ENCODE measurements around the gene ZKSCAN3.
"Not testable (repeated sequence)": the region's sequence is repeated elsewhere in the genome, so short reads cannot be mapped to it uniquely, and the experiment has no call there.

ZKSCAN3 gene

DNA sequence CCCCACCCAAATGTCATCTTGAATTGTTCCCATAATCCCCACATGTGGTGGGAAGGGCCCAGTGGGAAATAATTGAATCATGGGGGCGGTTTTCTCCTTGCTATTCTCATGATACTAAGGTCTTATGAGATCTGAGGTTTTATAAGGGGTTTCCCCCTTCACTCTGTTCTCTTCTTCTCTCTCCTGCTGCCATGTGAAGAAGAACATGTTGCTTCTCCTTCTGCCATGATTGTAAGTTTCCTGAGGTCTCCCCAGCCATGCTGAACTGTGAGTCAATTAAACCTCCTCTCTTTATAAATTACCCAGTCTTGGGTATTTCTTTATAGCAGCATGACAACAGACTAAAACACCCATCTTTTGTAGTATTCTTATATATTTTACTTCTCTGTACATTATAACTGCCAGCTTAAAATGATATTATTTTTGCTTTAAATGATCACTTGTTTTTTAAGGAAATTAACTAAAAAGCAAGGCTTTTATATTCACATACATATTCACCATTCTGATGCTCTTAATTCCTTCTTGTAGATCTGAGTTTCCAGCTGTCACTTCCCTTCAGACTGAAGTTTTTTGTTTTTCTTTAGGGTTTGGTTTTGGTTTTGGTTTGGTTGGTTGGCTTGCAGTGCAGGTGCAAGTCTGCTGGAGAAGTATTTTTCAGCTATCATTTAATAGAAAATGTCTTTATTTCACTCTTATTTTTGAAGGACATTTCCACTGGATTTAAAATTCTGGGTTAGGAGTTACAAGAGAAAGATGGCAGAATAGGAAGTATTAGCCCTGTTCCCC, 9.2 kb upstream of the ZKSCAN3 start:
- DNase-seq = no peak

DNA sequence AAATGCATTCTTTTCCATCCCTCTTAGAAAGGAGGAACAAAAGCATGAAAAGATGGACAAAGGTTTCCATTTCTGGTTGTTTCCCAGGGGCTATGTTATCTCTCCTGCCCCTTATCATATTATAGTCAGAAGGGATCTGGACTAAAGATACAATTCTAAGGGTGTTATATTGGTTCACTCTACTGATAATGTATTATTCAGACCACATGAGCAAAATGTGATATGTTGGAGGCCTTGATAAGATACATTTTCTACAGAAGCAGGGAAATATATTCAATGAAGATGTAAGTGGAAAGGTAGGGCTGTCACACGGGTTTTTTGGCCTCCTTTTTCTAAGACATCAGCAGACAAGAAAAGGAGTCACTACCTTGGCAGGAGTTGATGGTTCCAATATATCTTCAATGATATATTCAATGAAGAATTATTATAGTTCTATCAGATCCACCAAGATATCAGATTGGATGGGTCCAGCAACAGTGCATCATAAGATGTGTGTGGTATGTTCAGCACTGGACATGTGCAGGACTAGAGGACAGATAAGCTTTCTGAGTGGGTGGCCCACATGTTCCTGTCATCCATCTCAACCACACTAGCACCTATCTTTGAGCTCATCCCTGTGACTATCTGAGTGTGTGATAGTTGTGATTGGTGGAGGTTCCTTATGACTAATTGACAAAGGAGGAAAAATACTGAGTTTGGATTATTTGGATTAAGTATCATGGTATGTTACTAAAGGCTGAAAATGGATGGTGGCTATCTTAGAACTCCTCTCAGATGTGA, 5.7 kb upstream of the ZKSCAN3 start:
- no peak for DNase-seq

DNA sequence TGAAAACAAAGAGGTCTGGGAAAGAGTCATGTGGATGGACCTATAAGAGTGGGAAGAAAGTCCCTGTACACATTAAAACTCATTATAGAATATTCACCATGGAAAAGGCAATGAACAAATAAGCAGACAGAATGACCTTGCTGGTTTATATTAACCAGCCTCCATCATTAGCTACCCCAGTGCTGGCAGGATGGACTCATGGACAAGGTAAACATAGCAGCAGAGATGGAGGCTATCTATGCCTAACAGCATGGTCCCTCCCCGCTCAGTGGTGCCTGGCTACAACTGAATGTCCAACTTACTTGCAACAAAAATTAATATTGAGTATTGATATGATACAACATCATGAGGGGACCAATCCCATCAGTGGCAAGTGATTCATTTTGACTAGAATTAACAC, 4.5 kb upstream of the ZKSCAN3 start:
- no peak for DNase-seq

DNA sequence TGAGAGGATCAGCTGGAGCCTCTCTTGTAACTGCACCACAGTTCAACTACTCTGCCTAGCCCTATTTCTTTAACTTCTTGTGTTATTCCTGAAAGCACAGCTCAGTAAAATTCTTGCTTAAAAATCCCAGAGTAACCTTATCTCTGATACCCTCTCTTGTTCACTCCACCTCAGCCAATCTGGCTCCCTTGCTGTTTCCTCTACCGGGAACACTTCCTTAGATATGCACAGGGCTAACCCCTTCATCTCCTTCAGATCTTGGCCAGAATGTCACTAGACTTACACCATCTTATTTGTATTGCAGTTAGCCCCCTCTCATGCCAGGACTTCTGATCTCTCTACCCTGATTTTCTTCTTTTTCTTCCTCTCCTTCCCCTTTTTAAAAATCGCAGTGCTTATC, 2.6 kb upstream of the ZKSCAN3 start:
- DNase-seq = no peak

DNA sequence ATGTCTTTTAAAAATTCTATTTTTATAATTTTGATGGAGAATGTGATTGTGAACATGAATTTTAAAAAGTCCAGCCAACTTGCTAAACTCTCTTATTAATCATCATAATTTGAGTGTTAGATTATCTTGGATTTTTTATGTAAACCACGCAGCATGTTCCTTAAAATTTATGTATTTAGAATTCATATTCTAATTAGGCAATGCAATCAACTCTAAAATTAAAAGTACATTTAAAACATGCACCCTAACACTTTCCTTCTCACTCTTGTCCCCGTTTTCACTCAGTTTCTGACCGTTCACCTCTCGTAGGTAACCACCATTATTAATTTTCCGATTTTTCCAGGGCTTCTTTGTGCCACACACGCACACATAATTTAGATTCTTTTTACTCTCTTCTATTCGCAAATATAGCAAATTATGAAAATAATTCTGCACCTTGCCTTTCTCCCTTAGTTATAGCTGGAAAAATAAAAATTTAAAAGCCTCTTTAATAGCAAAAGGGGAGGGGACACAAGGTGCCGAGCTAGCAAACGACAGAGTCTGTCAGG, 329 bp upstream of the ZKSCAN3 start:
- DNase-seq = no peak

DNA sequence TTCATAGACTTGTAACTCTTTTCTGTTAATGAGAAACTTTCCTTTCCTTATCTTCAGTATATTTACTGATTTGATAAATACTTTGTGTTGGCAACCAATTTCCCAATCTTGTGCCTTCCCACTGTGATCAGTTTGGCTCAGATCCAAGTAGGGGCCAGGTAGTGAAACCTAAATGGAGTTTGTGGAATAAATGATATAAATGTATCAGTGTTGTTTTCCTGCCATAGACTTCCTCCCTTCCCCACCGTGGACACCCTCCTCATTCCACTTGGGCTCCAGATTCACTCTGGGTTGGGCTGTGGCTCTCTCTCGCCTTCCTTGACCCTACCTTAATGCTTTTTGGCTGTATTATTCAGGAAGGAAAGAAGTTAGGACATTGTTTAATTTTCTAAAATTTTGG, 1.3 kb downstream of the ZKSCAN3 start:
- DNase-seq = no peak

DNA sequence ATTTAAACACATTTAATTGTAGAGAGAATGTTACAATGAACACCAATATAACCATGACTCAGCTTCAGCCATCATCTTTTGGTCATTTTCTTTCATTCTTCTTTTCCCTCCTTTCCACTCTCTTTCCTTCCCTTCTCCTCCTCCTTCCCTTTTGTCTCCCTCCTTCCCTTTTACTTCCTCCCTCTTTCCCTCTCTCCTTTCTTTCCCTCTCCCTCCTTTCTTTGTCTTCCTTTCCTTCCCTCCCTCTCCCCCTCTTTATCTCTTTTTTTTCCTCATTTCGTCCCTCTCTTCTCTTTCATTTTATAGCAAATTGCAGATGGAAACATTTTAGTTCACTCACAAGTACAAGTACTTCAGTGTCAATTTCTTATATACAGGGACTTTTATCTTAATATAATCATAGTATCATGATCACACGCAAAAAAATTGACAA, 1.8 kb downstream of the ZKSCAN3 start:
- no peak for DNase-seq

DNA sequence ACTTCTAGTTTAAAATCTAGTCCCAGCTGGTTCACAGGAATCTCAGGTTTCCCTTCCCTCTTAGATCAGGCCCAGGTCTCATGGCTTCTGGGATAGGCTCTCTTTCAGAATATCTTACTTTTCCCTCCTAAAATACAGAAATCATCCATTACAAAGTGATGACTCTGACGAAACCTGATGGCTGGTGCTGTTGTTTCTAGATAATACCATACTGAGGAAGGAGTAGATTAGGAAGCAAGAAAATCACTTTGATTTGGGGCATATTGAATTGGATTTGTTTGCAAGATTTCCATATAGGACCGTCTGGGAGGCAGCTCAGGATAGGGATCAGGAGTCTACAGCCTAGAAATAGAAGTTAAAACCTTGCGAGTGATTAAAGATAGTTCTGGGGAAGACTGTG, 3.6 kb downstream of the ZKSCAN3 start:
- DNase-seq = no peak

DNA sequence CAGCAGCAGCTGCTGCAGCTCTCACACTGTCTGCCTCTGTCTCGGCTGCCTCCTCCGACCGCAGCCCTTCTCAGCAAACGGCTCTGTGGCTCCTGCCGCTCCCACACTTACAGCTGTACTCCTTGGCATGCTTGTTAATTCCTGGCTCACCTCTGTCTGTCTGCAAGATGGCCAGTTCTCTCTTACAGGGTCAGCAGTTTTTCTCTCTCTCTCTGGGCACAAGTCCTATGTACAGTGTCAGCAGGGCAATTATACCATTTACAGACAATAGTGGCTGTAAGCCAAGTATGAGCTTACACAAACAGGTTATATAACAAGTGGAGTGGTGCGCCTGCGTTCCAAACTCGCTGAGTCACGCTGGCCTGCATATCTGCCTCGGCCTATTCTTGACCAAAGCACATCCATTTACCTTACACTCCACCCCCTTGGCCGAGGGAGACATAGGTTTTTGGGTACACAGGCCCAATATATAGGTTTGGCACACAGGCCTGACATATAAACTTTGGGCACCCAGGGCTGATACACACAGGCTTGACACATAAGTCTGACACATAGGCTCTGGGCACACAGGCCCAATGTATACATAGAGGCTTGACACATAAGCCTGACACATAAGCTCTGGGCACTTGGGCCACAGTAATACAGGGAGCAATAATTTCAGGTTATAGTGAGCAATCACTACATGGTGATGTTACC, 4.4 kb downstream of the ZKSCAN3 start:
- peak in 19 of 56 donors; percentile 0 to 50 (median 22) for DNase-seq

DNA sequence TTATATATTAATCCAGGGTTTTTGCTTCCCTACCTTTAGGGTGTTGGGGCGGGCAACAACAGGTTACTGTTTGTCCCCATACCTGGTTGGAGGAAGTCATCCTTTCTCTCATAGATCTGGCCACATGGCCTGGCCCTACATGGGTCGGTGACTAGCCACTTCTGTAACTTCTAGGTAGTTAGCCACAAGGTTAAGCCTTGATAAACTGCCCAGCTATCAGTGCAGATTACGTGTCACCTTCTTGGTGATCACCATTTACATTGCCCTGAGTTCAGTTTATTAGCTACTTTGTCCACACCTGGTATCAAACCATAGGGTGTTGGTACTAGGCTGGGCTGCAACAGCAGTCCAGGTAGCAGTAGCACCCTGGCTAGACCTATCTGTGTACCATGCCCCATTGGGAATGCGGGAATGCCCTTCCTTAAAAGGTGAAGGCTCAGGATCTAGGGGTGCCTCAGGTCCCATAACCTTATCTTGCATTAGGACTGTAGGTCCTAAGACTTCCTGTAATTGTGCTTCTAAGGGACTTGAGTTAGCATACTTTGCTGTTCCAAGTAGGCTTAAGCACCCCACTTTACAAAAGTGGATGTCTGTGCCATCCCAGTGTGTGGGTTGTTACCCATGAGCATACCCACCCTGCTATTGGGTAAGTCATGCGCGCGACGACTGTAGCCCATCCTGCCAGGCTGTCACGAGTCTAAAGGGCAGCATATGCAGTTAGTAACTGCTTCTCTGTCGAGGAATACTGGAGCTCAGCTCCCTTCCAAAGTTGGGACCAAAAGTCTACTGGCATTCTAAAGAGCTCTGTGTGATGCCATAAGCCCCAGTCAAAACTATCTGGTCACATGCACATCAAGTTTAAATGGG, 5.2 kb downstream of the ZKSCAN3 start:
- DNase-seq = peak in 1 of 56 donors; percentile 1

DNA sequence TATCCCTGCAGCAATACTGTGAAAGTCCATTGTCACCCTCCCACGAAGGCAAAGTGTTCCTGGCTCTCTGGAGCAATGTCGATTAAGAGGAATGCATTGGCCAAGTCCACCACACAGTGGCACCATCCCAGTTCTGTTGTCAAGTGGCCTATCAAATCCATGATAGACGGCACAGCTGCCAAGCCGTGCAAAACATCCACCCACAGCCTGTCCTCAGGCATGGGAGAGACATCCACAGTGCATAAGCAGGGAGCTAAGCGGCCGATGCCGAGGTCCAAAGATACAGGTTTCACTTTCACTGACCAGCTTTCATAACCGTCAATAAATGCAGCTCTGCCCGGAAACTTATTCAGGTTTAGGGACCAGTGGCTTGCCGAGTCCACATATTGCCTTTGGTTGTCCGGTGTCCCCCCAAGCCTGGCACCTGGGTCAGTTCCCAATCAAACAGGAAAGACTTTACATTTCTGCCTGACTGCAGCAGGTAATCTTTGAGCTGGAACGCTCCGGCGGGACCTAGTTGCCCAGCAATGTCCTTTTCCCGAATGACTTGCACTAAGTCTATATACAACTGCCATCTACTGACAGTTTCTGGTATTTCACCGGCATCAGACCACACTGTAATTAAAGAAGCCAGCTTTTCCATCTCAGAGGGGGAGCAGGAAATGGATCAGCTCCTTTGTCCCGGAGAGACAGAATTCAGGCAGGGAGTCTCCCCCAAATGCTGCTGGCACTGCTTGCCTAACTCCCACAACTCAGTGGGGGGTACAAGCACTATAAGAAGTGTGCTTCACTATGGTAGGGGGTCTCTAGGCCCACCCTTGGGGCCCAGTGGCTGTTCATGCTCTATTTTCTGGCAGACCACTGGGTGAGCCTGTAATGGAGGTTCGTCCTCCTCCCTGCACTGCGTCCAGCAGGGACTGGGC, 6.3 kb downstream of the ZKSCAN3 start:
- peak in 55 of 56 donors; percentile 8 to 84 (median 57) for DNase-seq

DNA sequence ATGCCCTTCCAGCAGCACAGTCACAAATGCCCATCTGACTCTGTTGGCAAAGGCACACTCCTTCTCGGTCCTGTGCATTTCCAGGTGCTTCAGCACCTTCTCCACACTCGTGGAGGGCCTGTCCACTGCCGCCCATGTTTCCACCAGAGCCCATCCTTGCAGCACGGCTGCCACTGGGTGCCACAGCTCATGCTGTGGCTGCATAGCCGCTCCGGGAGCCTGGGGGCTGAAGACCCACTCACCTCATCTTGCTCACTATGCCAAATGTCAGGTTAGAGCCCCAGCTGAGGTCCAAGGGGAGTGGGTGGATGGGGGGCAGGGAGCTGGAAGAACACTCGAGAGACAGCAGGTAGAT, 6.9 kb downstream of the ZKSCAN3 start:
- DNase-seq = peak in 3 of 56 donors; percentile 22 to 35 (median 32)

DNA sequence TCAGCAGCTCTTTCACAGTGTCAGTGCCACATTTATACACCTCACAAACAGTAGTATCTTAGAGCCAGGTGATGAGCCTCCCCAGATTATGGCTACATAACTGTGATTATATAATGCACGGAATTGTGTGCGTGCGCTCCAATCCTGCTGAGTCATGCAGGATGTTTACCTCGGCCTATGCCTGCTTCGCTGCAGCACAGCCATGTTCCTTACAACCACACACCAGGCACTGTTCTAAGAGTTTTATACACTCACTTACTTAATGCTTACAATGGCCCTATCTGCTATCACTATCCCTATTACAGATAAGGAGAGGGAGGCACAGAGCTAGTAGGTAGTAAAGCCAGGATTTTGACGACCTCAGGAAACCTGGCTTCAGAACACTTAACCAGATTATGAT, 7.3 kb downstream of the ZKSCAN3 start:
- peak in 7 of 56 donors; percentile 1 to 43 (median 22) for DNase-seq

DNA sequence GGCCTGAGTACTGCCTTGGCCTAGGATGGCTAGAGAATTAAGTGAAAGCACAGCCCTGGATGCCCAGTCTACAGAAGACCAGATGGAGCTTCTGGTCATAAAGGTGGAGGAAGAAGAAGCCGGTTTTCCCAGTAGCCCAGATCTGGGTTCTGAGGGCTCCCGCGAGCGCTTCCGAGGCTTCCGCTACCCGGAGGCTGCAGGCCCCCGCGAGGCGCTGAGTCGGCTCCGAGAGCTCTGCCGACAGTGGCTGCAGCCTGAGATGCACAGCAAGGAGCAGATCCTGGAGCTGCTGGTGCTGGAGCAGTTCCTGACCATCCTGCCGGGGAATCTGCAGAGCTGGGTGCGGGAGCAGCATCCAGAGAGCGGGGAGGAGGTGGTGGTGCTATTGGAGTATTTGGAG, 9.8 kb downstream of the ZKSCAN3 start:
- DNase-seq = not testable (repeated sequence)

DNA sequence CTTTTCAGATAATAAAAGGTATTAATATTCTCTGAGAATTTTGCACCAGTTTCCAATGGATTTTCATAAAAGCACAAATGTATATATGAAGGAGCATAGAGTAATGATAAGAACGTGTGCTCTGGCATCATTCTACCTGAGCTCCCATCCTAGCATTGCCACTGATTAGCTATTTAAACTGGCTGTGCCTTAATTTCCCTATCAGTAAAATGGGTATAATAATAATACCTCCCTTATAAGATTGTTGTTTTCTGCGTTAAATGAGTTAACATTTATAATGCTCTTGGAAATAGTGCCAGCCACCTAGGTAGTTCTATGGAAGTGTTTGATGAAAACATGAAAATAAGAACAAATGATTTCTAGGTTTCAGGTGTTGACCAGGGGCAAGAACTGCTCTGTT, 11.2 kb downstream of the ZKSCAN3 start:
- DNase-seq = no peak

DNA sequence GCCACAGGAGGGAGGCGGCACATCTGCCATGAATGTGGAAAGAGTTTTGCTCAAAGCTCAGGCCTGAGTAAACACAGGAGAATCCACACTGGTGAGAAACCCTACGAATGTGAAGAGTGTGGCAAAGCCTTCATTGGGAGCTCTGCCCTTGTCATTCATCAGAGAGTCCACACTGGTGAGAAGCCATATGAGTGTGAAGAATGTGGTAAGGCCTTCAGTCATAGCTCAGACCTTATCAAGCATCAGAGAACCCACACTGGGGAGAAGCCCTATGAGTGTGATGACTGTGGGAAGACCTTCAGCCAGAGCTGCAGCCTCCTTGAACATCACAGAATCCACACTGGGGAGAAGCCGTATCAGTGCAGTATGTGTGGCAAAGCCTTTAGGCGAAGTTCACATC, 15.8 kb downstream of the ZKSCAN3 start:
- not testable (repeated sequence) for DNase-seq

DNA sequence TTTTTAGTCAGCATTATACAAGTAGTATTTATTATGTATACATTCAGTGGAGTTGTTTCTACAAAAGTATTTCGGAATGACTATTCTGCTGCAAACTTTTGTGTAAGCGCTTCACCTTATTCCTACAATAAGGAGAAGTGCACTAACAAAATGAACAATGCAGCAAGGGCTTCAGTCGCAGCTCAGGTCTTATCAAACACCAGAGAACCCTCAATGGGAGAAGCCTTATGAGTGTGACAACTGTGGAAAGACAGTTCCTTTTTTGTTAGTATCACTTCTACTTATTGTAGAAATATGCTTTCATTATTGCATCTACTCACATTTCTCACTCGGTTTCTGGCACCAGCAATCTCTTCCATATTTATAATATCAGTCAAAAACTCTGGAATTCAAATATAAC, 18.8 kb downstream of the ZKSCAN3 start:
- DNase-seq = no peak

DNA sequence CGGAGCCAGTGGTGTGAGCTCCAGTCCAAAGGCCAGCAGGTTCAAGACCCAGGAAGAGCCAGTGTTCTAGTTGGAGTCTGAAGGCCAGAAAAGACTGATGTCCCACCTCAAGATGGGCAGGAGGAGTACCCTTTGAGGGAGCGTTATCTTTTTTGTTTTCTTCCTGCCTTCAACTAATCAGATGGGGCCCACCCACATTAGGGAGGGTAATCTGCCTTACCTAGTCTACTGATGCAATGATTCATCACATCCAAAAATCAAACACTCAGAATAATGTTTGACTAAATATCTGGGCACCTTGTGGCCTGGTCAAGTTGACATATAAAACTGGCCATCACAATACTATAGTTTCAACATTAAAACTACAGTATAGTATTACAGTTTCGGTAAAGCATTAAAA, 19.7 kb downstream of the ZKSCAN3 start:
- DNase-seq = no peak

DNA sequence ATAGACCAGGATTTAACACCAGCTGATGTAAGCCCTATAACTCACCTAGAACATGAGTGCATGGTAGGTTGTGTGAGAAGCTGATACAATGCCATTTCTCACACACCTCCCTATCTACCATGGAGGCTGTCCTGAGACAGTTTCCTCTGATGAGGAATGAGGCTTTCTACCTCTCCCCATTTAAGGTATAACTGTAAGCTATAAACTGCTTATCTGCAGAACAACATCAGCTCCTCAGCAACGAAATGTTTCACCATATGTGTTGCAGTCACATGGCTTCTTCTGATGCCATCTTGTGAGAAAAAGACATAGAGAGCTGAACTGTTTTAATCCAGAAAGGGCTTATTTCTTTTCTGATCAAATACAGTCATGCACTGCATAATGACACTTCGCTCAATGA, 20.7 kb downstream of the ZKSCAN3 start:
- no peak for DNase-seq

DNA sequence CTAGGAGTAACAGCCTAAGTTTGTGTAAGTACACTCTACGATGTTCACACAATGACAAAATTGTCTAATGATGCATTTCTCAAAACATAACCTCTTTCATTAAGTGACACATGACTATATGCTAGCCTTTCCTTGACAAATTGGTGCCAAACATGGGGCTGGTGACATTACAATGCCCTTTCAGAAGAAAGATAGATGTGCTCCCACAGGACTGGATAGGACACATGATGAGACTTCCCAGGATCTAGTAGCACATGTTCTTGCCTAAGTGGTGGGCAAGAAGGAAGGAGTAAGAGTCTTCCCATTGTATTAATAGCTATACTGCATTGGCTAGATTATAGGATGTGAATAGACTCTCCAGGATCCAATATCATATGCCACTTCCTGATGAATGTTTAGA, 21.5 kb downstream of the ZKSCAN3 start:
- DNase-seq = no peak

All from amygdala (tissue), 56 donors.